ENCODE data around the gene SEL1L3.

The SEL1L3 gene

DNA sequence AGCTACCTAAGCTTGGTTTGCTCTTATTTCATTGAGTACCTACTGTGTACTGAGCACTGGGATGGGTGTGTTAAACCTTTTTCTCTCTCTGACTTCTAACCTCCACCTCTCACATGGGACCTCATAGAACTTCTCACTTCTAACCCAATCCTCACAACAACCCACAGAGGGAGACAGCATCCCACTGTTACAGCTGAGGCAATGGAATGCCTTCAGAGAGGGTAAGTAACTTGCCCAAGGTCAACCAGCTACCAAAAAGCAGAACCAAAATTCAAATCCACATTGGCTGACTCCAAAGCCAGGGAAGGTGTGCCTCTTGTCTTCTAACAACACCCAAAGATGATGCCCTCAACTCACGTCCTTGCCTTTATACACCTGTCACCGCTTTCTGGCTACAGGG lies 5.4 kb downstream of the SEL1L3 start:
- ATAC-seq (replicated peaks) (no peak), DNase-seq (no peak)
- H3K4me1 Mint-ChIP-seq (ENCODE audit: low read depth in 2 of 2) = peaks cover 53 to 84% of the 10 kb centered on the region in 2 donors
- peaks cover 17% of the 10 kb centered on the region for H3K36me3 Mint-ChIP-seq (ENCODE audit: insufficient read depth)
- no peak overlapping the region for H3K4me3 Mint-ChIP-seq
- H3K27ac Mint-ChIP-seq = peak overlapping the region; percentile 94 to 95
- H3K9me3 Mint-ChIP-seq = no peaks in the 10 kb centered on the region
- H3K27me3 Mint-ChIP-seq = no peaks in the 10 kb centered on the region

DNA sequence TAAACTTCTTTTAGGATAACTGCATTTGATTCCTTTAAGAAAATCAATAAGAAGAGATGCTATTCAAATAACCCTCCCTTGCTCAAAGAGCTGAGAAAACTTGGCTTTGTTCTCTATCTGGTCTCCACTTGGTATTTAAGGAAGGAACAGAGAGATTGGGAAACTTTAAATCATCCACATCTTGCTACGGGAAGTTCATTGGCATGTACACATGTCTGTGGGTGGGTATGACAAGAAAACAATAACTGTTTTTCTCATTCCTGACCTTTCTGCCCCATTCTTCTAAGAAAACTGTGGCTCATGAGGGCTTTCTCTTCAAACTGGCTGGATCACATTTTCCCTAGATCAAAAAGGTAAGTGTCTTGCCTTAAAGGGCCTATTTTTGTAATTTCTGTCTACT lies 6.0 kb downstream of the SEL1L3 start:
- Mint-ChIP-seq H3K4me3 (no peak overlapping the region), H3K27me3 (no peaks in the 10 kb centered on the region), H3K36me3 (ENCODE audit: insufficient read depth) (peaks cover 11% of the 10 kb centered on the region), H3K9me3 (no peaks in the 10 kb centered on the region), H3K27ac (peak overlapping the region; percentile 94 to 95), H3K4me1 (ENCODE audit: low read depth in 2 of 2) (peaks cover 50 to 83% of the 10 kb centered on the region in 2 donors)
- DNase-seq (no peak), ATAC-seq (replicated peaks) (no peak)

DNA sequence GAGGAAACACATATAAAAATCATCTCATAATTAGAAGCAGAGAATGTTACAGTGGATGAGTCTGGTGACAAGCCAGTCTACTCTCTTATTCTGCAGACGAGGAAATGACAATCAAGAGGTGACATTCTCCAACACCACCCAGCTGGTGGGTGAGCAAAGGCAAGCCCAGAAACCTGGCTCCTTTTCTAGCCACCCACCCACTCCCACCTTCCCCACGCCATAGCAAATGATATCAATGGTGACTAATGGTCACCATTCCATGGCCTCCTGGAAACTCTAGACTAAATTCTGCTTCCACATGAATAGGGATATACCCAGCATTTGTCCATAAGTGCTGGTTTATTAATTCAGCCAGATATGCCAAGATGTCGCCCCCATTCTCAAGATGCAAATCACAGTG lies 10.7 kb downstream of the SEL1L3 start:
- DNase-seq (no peak), ATAC-seq (replicated peaks) (no peak)
- Mint-ChIP-seq H3K4me3 (no peak overlapping the region), H3K36me3 (ENCODE audit: insufficient read depth) (peaks cover 1% of the 10 kb centered on the region), H3K9me3 (no peaks in the 10 kb centered on the region), H3K27ac (peak overlapping the region; percentile 64 to 83), H3K27me3 (no peaks in the 10 kb centered on the region), H3K4me1 (ENCODE audit: low read depth in 2 of 2) (peaks cover 33 to 71% of the 10 kb centered on the region in 2 donors)

GRCh38 chr4:25847329-25847728 lies 15.5 kb downstream of the SEL1L3 start:
- H3K4me1 Mint-ChIP-seq (ENCODE audit: low read depth in 2 of 2) = peaks cover 37 to 53% of the 10 kb centered on the region in 2 donors
- no peaks in the 10 kb centered on the region for H3K27me3 Mint-ChIP-seq
- DNase-seq = no peak
- H3K36me3 Mint-ChIP-seq (ENCODE audit: insufficient read depth) = peaks cover 24% of the 10 kb centered on the region
- no peak for ATAC-seq (replicated peaks)
- H3K27ac Mint-ChIP-seq = peak overlapping the region in 1 of 2 donors; percentile 1
- no peak overlapping the region for H3K4me3 Mint-ChIP-seq
- no peaks in the 10 kb centered on the region for H3K9me3 Mint-ChIP-seq

DNA sequence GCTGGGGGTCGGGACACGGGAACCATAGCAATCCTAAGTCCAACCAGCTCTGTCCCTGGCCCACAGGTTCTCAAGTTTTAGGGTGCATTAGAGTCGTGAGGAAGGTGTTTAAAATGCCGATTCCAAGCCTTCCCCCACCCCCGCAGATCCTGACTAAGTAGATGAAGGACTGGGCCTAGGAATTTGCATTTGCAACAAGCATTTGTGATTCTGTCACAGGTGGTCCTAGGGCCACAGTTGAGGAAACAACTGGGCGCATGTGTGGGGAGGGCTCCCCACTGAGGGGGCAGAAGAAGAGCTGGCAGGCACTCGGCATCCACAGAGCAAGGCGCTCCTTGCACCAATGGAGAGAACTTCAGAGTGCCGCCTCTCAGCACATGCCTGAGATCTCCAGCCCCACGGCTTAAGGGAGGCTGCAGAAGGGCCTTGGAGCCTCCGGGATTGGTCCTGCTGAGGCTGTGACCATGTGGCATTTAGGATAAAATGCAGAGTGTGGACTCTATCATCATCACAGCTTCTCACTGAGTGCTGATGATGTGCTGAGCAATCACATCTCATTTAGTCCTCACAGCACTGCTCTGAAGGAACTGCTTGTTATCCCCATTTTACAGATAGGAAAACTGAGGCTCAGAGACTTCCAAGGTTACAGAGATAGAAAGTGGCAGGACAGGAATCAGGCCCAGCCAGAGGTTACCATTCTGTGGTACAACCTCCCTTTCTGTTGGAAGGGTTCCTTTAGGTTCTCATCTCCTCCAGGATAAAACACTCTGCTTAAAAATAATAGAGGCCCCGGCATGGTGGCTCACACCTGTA lies 16.7 kb downstream of the SEL1L3 start:
- no peaks in the 10 kb centered on the region for H3K27me3 Mint-ChIP-seq
- H3K9me3 Mint-ChIP-seq = no peaks in the 10 kb centered on the region
- H3K27ac Mint-ChIP-seq = peak overlapping the region in 1 of 2 donors; percentile 29
- H3K36me3 Mint-ChIP-seq (ENCODE audit: insufficient read depth) = peaks cover 24% of the 10 kb centered on the region
- DNase-seq (no peak), ATAC-seq (replicated peaks) (no peak)
- peaks cover 39 to 62% of the 10 kb centered on the region in 2 donors for H3K4me1 Mint-ChIP-seq (ENCODE audit: low read depth in 2 of 2)
- no peak overlapping the region for H3K4me3 Mint-ChIP-seq

- Mint-ChIP-seq H3K27ac (peak overlapping the region in 1 of 2 donors; percentile 29), H3K4me1 (ENCODE audit: low read depth in 2 of 2) (peaks cover 42 to 66% of the 10 kb centered on the region in 2 donors), H3K36me3 (ENCODE audit: insufficient read depth) (peaks cover 24% of the 10 kb centered on the region), H3K9me3 (no peaks in the 10 kb centered on the region), H3K4me3 (no peak overlapping the region), H3K27me3 (no peaks in the 10 kb centered on the region)
- DNase-seq (no peak), ATAC-seq (replicated peaks) (no peak)
These were observed 17.7 kb downstream of the SEL1L3 start for GRCh38 chr4:25844961-25845712.

DNA sequence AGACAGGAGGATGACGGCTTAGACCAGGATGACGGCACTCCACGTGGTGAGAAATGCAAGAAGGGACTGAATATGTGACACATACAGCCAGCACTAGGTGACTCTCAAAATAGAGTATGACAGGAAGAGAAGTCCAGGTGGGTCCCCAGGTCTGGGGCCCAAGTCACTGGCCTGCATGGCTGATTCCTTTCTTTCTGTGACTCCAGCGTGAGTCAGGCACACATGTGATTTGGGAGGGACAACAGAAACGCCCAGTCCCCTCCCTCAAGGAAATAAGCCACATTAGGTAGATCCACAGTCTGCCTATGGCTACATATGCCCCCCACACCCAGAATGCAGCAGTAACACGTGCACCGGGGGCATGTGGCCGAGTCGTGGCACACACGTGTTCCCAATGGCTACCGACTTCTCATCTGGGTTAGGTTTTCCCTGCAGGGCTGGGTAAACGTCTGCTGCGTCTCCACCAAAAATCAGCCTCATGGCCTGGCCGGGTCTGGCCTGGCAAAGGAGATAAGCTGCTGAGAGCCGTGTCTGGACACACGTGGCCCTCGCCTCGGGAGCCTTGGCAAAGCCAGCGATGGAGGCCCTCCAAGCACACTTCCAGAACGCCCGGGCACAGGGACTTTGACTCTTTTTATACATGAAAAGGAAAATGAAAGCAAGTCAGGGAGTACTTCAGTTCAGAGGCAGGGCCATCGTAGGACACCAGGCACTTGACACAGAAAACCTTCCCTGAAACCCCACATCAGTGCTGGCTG lies 19.3 kb downstream of the SEL1L3 start:
- ATAC-seq (replicated peaks) (no peak), DNase-seq (no peak)
- Mint-ChIP-seq H3K27ac (peak overlapping the region; percentile 69 to 86), H3K4me1 (ENCODE audit: low read depth in 2 of 2) (peaks cover 35 to 59% of the 10 kb centered on the region in 2 donors), H3K36me3 (ENCODE audit: insufficient read depth) (peaks cover 24% of the 10 kb centered on the region), H3K27me3 (no peaks in the 10 kb centered on the region), H3K4me3 (peak overlapping the region; percentile 47), H3K9me3 (no peaks in the 10 kb centered on the region)

DNA sequence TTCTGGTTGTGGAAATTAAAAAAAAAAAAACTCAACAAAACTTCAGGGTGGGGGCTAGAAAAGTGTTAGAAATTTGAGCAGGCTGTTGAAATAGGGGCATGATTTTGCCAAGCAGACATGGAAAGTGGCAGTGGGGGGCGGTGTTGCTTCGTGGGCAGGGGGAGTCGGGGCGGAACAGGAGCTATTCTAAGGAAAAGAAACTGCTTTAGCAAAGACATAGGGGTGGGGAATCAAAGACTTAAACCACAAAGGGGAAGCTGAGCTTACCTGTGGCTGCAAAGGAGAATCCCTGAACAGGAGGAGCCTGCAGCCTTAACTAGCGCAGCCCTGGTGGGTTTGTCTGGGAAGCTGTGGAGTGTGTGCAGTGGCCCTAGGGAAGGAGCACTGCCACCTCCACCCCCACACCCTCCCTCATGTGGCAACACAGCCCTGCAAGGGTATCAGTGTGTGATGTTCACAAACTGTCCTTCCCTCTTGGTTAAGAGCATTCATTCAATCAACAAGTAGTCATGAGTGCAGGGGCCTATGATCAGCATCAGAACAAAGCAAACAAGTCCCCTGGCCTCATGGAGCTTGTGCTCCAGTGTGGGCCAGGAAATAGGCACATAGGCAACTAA lies 20.5 kb downstream of the SEL1L3 start:
- H3K36me3 Mint-ChIP-seq (ENCODE audit: insufficient read depth) = peaks cover 24% of the 10 kb centered on the region
- H3K27me3 Mint-ChIP-seq = no peaks in the 10 kb centered on the region
- DNase-seq = peak in 1 of 3 experiments; percentile 15
- H3K4me3 Mint-ChIP-seq = peak overlapping the region in 1 of 2 donors; percentile 47
- H3K27ac Mint-ChIP-seq = peak overlapping the region in 1 of 2 donors; percentile 69
- H3K9me3 Mint-ChIP-seq = no peaks in the 10 kb centered on the region
- peaks cover 38 to 56% of the 10 kb centered on the region in 2 donors for H3K4me1 Mint-ChIP-seq (ENCODE audit: low read depth in 2 of 2)
- ATAC-seq (replicated peaks) = peak; percentile 64

DNA sequence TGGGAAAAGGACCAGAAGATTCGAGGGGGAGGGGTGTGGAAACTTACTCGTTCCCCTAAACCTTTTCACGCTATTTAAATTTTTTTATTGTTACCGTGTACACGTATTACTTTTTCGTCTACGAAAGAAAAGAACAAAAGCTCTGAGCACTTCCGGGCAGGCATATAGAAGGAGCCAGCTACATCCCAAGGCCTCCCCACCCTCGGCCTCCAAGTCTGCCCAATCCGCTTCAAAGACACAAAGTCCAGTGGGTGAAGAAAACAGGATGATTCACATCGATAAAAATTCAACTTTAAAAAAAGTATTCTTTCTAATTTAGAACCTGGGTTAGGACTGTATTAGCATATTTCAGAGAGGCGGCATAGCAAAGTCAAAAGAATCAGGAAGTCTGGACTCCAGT lies 23.1 kb downstream of the SEL1L3 start:
- no peak overlapping the region for H3K4me3 Mint-ChIP-seq
- H3K9me3 Mint-ChIP-seq = no peaks in the 10 kb centered on the region
- H3K27me3 Mint-ChIP-seq = no peaks in the 10 kb centered on the region
- H3K27ac Mint-ChIP-seq = peak overlapping the region in 1 of 2 donors; percentile 22
- H3K36me3 Mint-ChIP-seq (ENCODE audit: insufficient read depth) = peaks cover 3% of the 10 kb centered on the region
- DNase-seq (no peak), ATAC-seq (replicated peaks) (no peak)
- H3K4me1 Mint-ChIP-seq (ENCODE audit: low read depth in 2 of 2) = peaks cover 43 to 78% of the 10 kb centered on the region in 2 donors

- Mint-ChIP-seq H3K27ac (no peak overlapping the region), H3K9me3 (no peaks in the 10 kb centered on the region), H3K27me3 (no peaks in the 10 kb centered on the region), H3K4me1 (ENCODE audit: low read depth in 2 of 2) (peaks cover 43 to 81% of the 10 kb centered on the region in 2 donors), H3K4me3 (no peak overlapping the region), H3K36me3 (ENCODE audit: insufficient read depth) (peaks cover 3% of the 10 kb centered on the region)
- no peak for ATAC-seq (replicated peaks)
- no peak for DNase-seq
These were observed 23.6 kb downstream of the SEL1L3 start for GRCh38 chr4:25839233-25839632.

DNA sequence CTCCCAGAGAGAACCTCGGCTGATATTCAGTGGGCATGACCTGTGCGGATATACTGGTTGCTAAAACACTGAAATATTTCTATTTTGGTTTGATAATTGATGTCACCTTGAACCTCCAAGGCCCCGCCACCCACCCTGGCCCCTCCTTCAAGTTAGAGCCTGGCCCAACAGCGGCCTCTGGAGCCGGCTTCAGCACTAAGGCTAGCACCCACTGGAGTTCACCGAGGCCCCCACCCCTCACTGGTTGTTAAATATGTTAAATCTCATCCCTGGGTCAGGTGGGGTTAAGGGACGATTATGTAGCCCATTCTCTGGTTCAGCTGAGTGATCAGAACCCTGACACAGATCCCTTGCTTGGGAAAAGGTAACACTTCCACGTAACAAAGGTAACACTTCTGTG lies 24.3 kb downstream of the SEL1L3 start:
- H3K4me1 Mint-ChIP-seq (ENCODE audit: low read depth in 2 of 2) = peaks cover 36 to 76% of the 10 kb centered on the region in 2 donors
- H3K4me3 Mint-ChIP-seq = no peak overlapping the region
- no peak overlapping the region for H3K27ac Mint-ChIP-seq
- DNase-seq (no peak), ATAC-seq (replicated peaks) (no peak)
- H3K9me3 Mint-ChIP-seq = no peaks in the 10 kb centered on the region
- no peaks in the 10 kb centered on the region for H3K27me3 Mint-ChIP-seq
- H3K36me3 Mint-ChIP-seq (ENCODE audit: insufficient read depth) = peaks cover 3% of the 10 kb centered on the region

- Mint-ChIP-seq H3K27me3 (no peaks in the 10 kb centered on the region), H3K4me1 (ENCODE audit: low read depth in 2 of 2) (peaks cover 23 to 70% of the 10 kb centered on the region in 2 donors), H3K27ac (no peak overlapping the region), H3K36me3 (ENCODE audit: insufficient read depth) (peaks cover 3% of the 10 kb centered on the region), H3K4me3 (no peak overlapping the region), H3K9me3 (no peaks in the 10 kb centered on the region)
- no peak for ATAC-seq (replicated peaks)
- no peak for DNase-seq
These were observed 25.7 kb downstream of the SEL1L3 start for GRCh38 chr4:25837107-25837506.

- no peak for ATAC-seq (replicated peaks)
- DNase-seq = no peak
- no peaks in the 10 kb centered on the region for H3K27me3 Mint-ChIP-seq
- no peaks in the 10 kb centered on the region for H3K9me3 Mint-ChIP-seq
- H3K27ac Mint-ChIP-seq = no peak overlapping the region
- H3K36me3 Mint-ChIP-seq (ENCODE audit: insufficient read depth) = peaks cover 11% of the 10 kb centered on the region
- H3K4me1 Mint-ChIP-seq (ENCODE audit: low read depth in 2 of 2) = peaks cover 26 to 69% of the 10 kb centered on the region in 2 donors
- no peak overlapping the region for H3K4me3 Mint-ChIP-seq
These were observed 27.4 kb downstream of the SEL1L3 start for GRCh38 chr4:25835384-25835783.

Data from effector memory CD8-positive, alpha-beta T cell (primary cell).